Measurements from ENCODE around the gene PRDX6. TPM values are rescaled to one million over a fixed set of nuclear protein-coding genes. Genes with fewer than 3 reads are reported as not detected.

The PRDX6 gene
- total RNA-seq, 1 donor from 2014 or later = 163 TPM

GRCh38 chr1:173444757-173445156 lies 32.4 kb upstream of the PRDX6 start:
- H3K4me3 ChIP-seq = no peak overlapping the region
- no peaks in the 10 kb centered on the region for H3K27me3 ChIP-seq
- no peaks in the 10 kb centered on the region for H3K4me1 ChIP-seq
- peaks cover 0 to 9% of the 10 kb centered on the region in 2 donors for H3K9me3 ChIP-seq
- intact Hi-C loops (cut with DNase I) = no loop called here
- DNase-seq (ENCODE audit: low spot score in 2 of 2) = no peak
- H3K36me3 ChIP-seq = no peaks in the 10 kb centered on the region
- TF ChIP-seq, protein P1, sequence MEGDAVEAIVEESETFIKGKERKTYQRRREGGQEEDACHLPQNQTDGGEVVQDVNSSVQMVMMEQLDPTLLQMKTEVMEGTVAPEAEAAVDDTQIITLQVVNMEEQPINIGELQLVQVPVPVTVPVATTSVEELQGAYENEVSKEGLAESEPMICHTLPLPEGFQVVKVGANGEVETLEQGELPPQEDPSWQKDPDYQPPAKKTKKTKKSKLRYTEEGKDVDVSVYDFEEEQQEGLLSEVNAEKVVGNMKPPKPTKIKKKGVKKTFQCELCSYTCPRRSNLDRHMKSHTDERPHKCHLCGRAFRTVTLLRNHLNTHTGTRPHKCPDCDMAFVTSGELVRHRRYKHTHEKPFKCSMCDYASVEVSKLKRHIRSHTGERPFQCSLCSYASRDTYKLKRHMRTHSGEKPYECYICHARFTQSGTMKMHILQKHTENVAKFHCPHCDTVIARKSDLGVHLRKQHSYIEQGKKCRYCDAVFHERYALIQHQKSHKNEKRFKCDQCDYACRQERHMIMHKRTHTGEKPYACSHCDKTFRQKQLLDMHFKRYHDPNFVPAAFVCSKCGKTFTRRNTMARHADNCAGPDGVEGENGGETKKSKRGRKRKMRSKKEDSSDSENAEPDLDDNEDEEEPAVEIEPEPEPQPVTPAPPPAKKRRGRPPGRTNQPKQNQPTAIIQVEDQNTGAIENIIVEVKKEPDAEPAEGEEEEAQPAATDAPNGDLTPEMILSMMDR (IDR thresholded peaks at IDR 0.05) = no peak
- H3K27ac ChIP-seq = no peak overlapping the region

GRCh38 chr1:173445164-173445563 lies 32.0 kb upstream of the PRDX6 start:
- no peaks in the 10 kb centered on the region for H3K4me1 ChIP-seq
- TF ChIP-seq, protein P1 (IDR thresholded peaks at IDR 0.05) = no peak
- no peak for DNase-seq (ENCODE audit: low spot score in 2 of 2)
- no peaks in the 10 kb centered on the region for H3K36me3 ChIP-seq
- no peak overlapping the region for H3K4me3 ChIP-seq
- peaks cover 0 to 9% of the 10 kb centered on the region in 2 donors for H3K9me3 ChIP-seq
- intact Hi-C loops (cut with DNase I) = no loop called here
- no peaks in the 10 kb centered on the region for H3K27me3 ChIP-seq
- H3K27ac ChIP-seq = no peak overlapping the region

DNA sequence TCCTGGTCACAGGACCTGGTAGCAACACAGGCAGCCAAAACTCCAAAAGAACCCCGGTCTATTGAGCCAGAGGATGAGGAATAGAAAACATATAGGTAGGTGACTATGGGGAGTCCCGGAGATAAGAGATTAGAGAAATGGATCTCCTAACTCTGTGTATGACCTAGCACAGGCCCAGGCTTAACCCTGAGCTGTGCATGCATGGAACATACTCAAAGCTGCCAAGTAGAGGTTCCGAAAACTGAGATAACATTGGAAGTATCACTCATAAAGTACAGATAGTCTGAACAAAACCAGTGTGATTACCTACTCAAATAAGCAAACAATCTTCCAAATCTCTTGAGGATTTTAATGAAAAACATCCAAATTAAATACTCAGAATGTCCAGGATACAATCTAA lies 31.5 kb upstream of the PRDX6 start:
- TF ChIP-seq, protein P1 (IDR thresholded peaks at IDR 0.05) = no peak

GRCh38 chr1:173447224-173447623 lies 29.9 kb upstream of the PRDX6 start:
- TF ChIP-seq, protein P1 (IDR thresholded peaks at IDR 0.05) = no peak
- Histone ChIP-seq H3K4me1 (no peaks in the 10 kb centered on the region), H3K4me3 (no peak overlapping the region), H3K9me3 (peaks cover 0 to 9% of the 10 kb centered on the region in 2 donors), H3K27me3 (no peaks in the 10 kb centered on the region), H3K27ac (no peak overlapping the region), H3K36me3 (no peaks in the 10 kb centered on the region)
- no peak for DNase-seq (ENCODE audit: low spot score in 2 of 2)
- intact Hi-C loops (cut with DNase I) = no loop called here

More for the DNA sequence above, 31.5 kb upstream of the PRDX6 start:
- no peaks in the 10 kb centered on the region for H3K4me1 ChIP-seq
- peaks cover 0 to 9% of the 10 kb centered on the region in 2 donors for H3K9me3 ChIP-seq
- H3K4me3 ChIP-seq = no peak overlapping the region
- intact Hi-C loops (cut with DNase I) = no loop called here
- H3K27me3 ChIP-seq = no peaks in the 10 kb centered on the region
- H3K27ac ChIP-seq = no peak overlapping the region
- H3K36me3 ChIP-seq = no peaks in the 10 kb centered on the region
- DNase-seq (ENCODE audit: low spot score in 2 of 2) = no peak

- Histone ChIP-seq H3K4me1 (no peaks in the 10 kb centered on the region), H3K27ac (no peak overlapping the region), H3K4me3 (no peak overlapping the region), H3K27me3 (no peaks in the 10 kb centered on the region), H3K36me3 (no peaks in the 10 kb centered on the region), H3K9me3 (peaks cover 0 to 9% of the 10 kb centered on the region in 2 donors)
- TF ChIP-seq, protein P1 (IDR thresholded peaks at IDR 0.05) = no peak
- no peak for DNase-seq (ENCODE audit: low spot score in 2 of 2)
- intact Hi-C loops (cut with DNase I) = no loop called here
Observed at GRCh38 chr1:173448945-173449344, 28.2 kb upstream of the PRDX6 start.

GRCh38 chr1:173451981-173452380 lies 25.2 kb upstream of the PRDX6 start:
- no peak for DNase-seq (ENCODE audit: low spot score in 2 of 2)
- Histone ChIP-seq H3K27me3 (no peaks in the 10 kb centered on the region), H3K36me3 (no peaks in the 10 kb centered on the region), H3K4me1 (no peaks in the 10 kb centered on the region), H3K4me3 (no peak overlapping the region), H3K27ac (peak overlapping the region in 1 of 2 donors; percentile 30), H3K9me3 (no peaks in the 10 kb centered on the region)
- intact Hi-C loops (cut with DNase I) = no loop called here
- TF ChIP-seq, protein P1 (IDR thresholded peaks at IDR 0.05) = no peak

Measured in ascending aorta (tissue), 2 donors.